ENCODE data around the gene FKBP14.

DNA sequence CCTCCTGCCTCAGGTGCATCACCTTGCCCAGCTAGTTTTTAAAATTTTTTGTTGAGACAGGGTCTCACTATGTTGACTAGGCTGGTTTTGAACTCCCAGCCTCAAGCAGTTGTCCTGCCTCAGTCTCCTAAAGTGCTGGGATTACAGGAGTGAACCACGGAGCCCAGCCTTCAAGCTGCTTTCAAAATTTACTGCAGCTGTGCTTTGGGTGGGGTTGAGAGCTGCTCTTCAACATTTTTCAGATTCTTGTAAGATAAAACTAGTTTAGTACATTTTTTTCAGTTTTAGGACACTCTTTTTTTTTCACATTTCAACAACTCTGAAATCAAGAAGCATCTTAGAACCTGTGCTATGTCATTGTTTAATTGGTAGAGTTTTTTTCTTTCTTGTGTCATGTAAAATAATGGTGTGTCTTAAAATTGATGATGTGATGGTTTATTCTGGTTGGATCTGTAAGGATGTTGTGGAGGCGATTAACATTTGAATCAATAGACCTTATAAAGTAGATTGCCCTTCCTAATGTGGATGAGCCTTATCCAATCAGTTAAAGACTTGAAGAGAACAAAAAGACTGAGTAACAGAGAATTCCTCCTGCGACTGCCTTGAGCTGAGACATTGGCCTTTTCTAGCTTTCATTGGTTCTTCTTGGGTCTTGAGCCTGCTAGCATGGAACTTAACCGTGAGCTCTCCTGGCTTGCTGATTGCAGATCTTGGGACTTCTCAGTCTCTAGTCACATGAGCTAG lies 15.2 kb upstream of the FKBP14 start:
- TF ChIP-seq GATA2 (IDR thresholded peaks at IDR 0.05; ENCODE audit: low read depth, low read length) (no peak), GATA3 (IDR thresholded peaks at IDR 0.05; ENCODE audit: low read depth, low read length) (no peak)

Data from SH-SY5Y (cell line).